GM08714 (cell line): ENCODE data around the gene TPP2.

Source experiments
- H3K4me3 ChIP-seq: fragments of 200-500 bp; sonication (Bioruptor generic); 2 replicates; pipeline ENCODE4 v1.5.1; 2014; ENCODE audit warnings: mild to moderate bottlenecking, low read length, inconsistent platforms
- ZNF274 ChIP-seq: IDR thresholded peaks from 2 replicates; pipeline ENCODE4 v1.6.1; 2012; ENCODE audit warnings: mild to moderate bottlenecking, low read depth, low read length

The TPP2 gene

GRCh38 chr13:102582256-102582655 lies 14.5 kb upstream of the TPP2 start:
- no peak for TF ChIP-seq ZNF274
- no peak overlapping the region for H3K4me3 ChIP-seq

GRCh38 chr13:102584434-102584833 lies 12.4 kb upstream of the TPP2 start:
- TF ChIP-seq ZNF274: no peak

GRCh38 chr13:102586615-102587014 lies 10.2 kb upstream of the TPP2 start:
- TF ChIP-seq ZNF274: no peak
- H3K4me3 ChIP-seq: no peak overlapping the region

More at GRCh38 chr13:102584434-102584833, 12.4 kb upstream of the TPP2 start:
- H3K4me3 ChIP-seq: no peak overlapping the region

GRCh38 chr13:102587916-102588315 lies 8.9 kb upstream of the TPP2 start:
- TF ChIP-seq ZNF274: no peak
- H3K4me3 ChIP-seq: no peak overlapping the region

GRCh38 chr13:102589301-102589822 lies 7.4 kb upstream of the TPP2 start:
- H3K4me3 ChIP-seq: no peak overlapping the region
- TF ChIP-seq ZNF274: no peak

- no peak for TF ChIP-seq ZNF274
Measured at GRCh38 chr13:102591988-102592781, 4.6 kb upstream of the TPP2 start.

GRCh38 chr13:102593466-102593865 lies 3.3 kb upstream of the TPP2 start:
- no peak overlapping the region for H3K4me3 ChIP-seq
- no peak for TF ChIP-seq ZNF274

More at GRCh38 chr13:102591988-102592781, 4.6 kb upstream of the TPP2 start:
- peak overlapping the region; percentile 67; the same call in 1 of the 2 replicates for H3K4me3 ChIP-seq

- H3K4me3 ChIP-seq: peak overlapping the region; percentile 96
- no peak for TF ChIP-seq ZNF274
Measured at GRCh38 chr13:102597029-102597961, 509 bp downstream of the TPP2 start.

GRCh38 chr13:102598061-102598460 lies 1.3 kb downstream of the TPP2 start:
- TF ChIP-seq ZNF274: no peak
- peak overlapping the region; percentile 96 for H3K4me3 ChIP-seq

GRCh38 chr13:102599426-102600012 lies 2.7 kb downstream of the TPP2 start:
- no peak for TF ChIP-seq ZNF274
- H3K4me3 ChIP-seq: peak overlapping the region; percentile 58

GRCh38 chr13:102606537-102607309 lies 9.9 kb downstream of the TPP2 start:
- no peak for TF ChIP-seq ZNF274
- H3K4me3 ChIP-seq: no peak overlapping the region

- TF ChIP-seq ZNF274: no peak
- H3K4me3 ChIP-seq: no peak overlapping the region
Measured at GRCh38 chr13:102608974-102609373, 12.2 kb downstream of the TPP2 start.

GRCh38 chr13:102609696-102610095 lies 12.9 kb downstream of the TPP2 start:
- no peak overlapping the region for H3K4me3 ChIP-seq
- no peak for TF ChIP-seq ZNF274
